Omental fat pad (tissue), 4 donors: Measurements from ENCODE around the gene FAM50A. TPM values are rescaled to one million over a fixed set of nuclear protein-coding genes. Genes with fewer than 3 reads are reported as not detected.

ENCODE experiments used
- ATAC-seq: fragments of 150-250 bp; one replicate; pipeline ENCODE4 v1.9.1; 2016; ENCODE audit warnings: mild to moderate bottlenecking, moderate library complexity; ENCODE audit not compliant: low FRiP score
- DNase-seq: peaks from one replicate; pipeline ENCODE4 v3.0.0-alpha.2; 2019; ENCODE audit warnings: low spot score
- total RNA-seq, 4 donors: library from RNA; depleted of rRNA; stranded (reverse); fragments of >200 nt; gene quantifications; one replicate each; pipeline ENCODE4 v1.1.0, GENCODE V29; 2016
- TF ChIP-seq, protein P1 (sequence below), 3 donors: fragments of 450-650 bp; IDR thresholded peaks; one replicate each; pipeline ENCODE4 v1.5.1; 2016 to 2017; ENCODE audit warnings: antibody characterized with exemption in 3 of 3, mild to moderate bottlenecking in 3 of 3, moderate library complexity in 2 of 3

The FAM50A gene
- total RNA-seq, 4 donors from 2014 or later = 49.2 to 83.2 (median 74.9) TPM

DNA sequence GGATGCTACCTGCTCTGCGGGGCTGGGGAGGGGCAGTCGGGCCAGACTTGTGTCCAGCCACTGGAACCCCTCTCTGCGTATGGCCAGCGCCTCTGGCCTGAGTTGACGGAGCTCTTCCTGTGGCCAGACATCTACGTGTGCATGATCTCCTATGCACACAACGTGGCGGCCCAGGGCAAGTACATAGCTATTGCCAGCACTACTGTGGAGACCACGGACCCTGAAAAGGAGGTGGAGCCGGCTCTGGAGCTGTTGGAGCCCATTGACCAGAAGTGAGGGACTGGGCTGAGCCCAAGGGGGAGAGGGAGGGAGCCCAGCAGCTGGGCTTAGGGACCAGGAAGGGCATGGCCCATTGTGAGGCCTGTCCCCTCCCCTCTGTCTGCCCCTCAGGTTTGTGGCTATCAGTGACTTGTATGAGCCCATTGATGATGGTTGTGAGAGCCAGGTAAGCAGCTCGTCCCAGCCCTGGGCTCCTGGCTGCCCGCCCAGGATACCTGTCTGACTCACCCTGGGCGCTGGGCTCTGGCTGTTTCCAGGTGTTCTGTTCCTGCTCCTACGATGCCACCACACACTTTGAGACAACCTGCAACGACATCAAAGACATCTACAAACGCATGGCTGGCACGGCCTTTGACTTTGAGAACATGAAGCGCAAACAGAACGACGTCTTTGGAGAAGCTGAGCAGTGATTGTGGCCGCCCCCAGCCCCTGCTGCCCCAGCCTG lies 1.8 kb upstream of the FAM50A start:
- TF ChIP-seq, protein P1, sequence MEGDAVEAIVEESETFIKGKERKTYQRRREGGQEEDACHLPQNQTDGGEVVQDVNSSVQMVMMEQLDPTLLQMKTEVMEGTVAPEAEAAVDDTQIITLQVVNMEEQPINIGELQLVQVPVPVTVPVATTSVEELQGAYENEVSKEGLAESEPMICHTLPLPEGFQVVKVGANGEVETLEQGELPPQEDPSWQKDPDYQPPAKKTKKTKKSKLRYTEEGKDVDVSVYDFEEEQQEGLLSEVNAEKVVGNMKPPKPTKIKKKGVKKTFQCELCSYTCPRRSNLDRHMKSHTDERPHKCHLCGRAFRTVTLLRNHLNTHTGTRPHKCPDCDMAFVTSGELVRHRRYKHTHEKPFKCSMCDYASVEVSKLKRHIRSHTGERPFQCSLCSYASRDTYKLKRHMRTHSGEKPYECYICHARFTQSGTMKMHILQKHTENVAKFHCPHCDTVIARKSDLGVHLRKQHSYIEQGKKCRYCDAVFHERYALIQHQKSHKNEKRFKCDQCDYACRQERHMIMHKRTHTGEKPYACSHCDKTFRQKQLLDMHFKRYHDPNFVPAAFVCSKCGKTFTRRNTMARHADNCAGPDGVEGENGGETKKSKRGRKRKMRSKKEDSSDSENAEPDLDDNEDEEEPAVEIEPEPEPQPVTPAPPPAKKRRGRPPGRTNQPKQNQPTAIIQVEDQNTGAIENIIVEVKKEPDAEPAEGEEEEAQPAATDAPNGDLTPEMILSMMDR (IDR thresholded peaks at IDR 0.05) = no peak
- no peak for ATAC-seq
- no peak for DNase-seq

DNA sequence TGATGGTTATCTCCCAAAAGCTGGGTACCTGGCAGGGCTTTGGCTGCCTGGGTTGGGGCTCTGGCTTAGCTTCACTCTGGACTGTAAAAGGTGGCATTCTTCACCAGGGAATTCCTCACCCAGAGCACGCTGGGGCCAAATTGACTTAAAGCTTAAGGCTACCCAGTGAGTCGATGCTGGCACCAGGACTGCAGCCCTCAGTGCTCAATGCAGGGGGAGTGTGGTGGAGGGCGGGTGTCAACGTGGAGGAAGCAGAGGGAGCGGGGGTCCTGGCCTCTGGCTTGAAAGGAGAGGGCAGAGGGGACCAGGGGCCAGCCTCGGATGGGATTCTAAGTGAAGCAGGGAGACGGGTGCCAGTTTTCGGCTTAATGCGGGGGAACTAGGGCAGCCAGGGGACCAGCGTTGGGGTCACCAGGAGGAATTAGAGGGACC lies 446 bp upstream of the FAM50A start:
- ATAC-seq = no peak

DNA sequence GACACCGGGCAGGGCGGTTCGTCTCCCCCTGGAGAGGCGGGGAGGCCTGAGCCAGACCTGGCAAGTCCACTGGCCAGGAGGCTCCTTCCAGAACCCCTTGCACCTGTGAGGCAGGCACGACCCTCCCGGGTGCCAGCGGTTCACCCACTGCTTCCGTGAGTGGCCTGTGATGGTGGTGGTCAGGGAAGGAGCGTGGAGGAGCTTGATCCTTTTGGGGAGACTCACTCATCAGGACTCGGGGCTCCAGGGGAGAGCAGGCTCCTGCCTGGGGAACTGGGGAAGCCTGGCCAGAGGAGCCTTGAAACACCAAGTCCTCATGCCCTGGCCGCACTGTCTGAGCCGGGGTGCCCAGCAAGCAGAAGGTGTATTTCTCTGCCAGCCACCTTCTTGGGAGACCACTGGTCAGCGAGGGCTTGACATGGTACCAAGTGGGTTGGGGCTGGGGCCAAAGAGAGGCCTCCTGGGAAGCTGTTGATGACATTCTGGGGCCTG lies 860 bp downstream of the FAM50A start:
- TF ChIP-seq, protein P1 (IDR thresholded peaks at IDR 0.05) = no peak
- DNase-seq (no peak), ATAC-seq (no peak)

More for the DNA sequence above, 446 bp upstream of the FAM50A start:
- DNase-seq = no peak
- TF ChIP-seq, protein P1 (IDR thresholded peaks at IDR 0.05) = no peak

DNA sequence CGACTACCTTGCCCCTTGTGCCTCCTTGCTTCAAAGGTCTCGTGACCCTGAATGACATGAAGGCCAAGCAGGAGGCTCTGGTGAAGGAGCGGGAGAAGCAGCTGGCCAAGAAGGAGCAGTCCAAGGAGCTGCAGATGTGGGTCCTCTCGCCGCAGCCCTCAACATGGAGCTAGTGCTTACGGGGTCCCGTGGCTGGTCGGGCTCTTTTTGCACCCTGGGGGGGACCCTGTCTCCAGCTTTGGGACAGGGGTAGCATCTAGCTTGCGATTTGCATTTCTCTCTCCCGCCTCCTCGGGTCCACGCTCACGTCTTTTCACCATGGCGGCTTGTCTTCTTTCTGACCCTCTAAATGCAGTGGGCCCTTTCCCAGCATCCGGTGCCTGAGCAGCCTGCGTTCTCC lies 1.8 kb downstream of the FAM50A start:
- TF ChIP-seq, protein P1 (IDR thresholded peaks at IDR 0.05) = no peak
- ATAC-seq (no peak), DNase-seq (no peak)

DNA sequence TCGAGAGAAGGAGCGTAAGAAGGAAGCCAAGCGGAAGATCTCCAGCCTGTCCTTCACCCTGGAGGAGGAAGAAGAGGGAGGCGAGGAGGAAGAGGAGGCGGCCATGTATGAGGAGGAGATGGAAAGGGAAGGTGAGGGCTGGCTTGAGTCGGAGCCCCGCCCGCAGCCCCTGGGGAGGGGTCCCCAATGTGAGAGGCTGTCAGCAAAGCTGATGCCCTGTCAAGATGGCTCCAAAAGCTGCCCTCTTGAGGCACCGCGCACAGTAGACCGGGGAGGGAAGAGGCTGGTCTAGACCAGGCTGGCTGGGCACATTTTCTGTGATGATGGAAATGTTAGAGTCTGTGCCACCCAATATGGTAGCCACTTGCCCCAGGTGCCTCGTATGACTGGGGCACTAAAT lies 2.5 kb downstream of the FAM50A start:
- ATAC-seq (no peak), DNase-seq (no peak)
- TF ChIP-seq, protein P1 (IDR thresholded peaks at IDR 0.05) = no peak

DNA sequence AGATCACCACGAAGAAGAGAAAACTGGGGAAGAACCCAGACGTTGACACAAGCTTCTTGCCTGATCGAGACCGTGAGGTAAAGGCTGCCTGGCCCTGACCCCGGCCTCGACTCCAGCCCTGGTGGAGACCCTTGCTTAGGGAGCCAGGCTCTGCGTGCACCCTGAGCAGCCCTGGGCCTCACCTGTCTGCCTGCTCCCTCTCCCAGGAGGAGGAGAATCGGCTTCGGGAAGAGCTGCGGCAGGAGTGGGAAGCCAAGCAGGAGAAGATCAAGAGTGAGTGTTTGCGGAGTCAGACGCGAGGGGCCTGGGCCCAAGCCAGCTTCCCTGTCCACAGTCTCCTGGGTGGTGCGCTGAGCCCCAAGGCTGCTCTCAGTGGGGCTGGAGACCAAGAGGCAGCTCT lies 4.5 kb downstream of the FAM50A start:
- ATAC-seq (no peak), DNase-seq (no peak)
- TF ChIP-seq, protein P1 (IDR thresholded peaks at IDR 0.05) = no peak

DNA sequence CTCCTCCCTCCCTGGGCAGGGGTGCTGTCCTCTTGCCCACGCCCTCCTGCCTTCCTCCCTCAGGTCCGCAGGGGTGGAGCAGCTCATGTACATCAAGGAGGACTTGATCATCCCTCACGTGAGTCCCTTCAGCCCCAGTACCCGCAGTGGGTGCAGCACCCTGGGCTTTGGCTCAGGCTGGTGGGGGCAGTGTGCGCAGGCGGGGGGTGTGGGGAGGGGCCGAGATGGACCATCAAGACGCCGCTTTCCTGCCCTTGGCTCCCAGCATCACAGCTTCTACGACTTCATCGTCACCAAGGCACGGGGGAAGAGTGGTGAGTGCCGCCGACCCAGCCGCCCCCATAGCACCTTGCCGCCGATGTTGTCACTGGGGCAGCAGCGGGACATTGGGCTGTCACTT lies 5.7 kb downstream of the FAM50A start:
- DNase-seq = no peak
- no peak for ATAC-seq
- TF ChIP-seq, protein P1 (IDR thresholded peaks at IDR 0.05) = no peak
